NCI-H2227 (cell line): ENCODE results near the gene MANSC4.

Experiments
- DNase-seq: peaks from one replicate; lab custom pipeline; 2025; ENCODE audit not compliant: unreplicated experiment; lab: John Stamatoyannopoulos, UW

MANSC4 gene

GRCh38 chr12:27801630-27802029 lies 21.6 kb upstream of the MANSC4 start:
- no peak for DNase-seq

- DNase-seq = no peak
Measured at GRCh38 chr12:27800819-27801218, 20.8 kb upstream of the MANSC4 start.

- DNase-seq = no peak
Measured at GRCh38 chr12:27797301-27798025, 17.4 kb upstream of the MANSC4 start.

GRCh38 chr12:27796128-27796527 lies 16.1 kb upstream of the MANSC4 start:
- no peak for DNase-seq

DNA sequence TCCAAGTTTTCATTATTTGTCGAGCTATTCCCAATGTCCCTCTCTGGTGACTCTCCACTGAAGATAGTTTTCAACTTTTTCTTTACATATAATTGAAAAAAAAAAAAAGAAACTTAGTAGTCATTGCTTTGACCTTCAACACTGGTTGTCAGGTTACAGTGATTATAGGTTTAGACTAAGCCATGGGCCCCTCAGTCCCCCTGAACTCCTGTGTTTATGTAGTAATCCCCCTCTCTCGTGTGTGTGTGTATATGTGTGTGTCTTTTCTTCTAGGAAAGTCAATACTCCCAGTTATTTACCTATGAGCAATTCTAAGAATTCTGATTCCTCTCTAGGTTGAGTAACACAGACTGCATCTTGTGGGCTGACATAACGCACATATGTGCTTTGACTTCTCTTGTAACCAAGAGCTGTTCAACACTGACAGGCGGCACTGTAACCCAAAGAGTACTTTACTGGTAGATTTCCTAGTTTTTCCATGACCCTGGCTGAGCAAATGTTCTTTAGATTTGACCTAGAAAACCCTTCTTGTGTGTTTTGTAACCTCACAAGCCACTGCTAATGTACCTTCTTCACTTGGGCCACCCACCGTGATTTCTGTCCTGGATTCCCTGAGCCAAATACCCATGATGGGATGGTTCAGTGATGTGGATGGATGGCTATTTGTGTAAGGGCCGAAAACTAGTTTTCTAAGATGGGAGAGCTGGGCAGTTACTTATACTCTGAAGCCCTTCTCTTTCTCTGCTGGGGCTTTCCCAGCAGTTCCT lies 15.0 kb upstream of the MANSC4 start:
- no peak for DNase-seq

- DNase-seq = no peak
Measured at GRCh38 chr12:27790179-27790578, 10.1 kb upstream of the MANSC4 start.

- no peak for DNase-seq
Measured at GRCh38 chr12:27787559-27787958, 7.5 kb upstream of the MANSC4 start.

- no peak for DNase-seq
Measured at GRCh38 chr12:27785882-27786570, 6.0 kb upstream of the MANSC4 start.

- DNase-seq = no peak
Measured at GRCh38 chr12:27782481-27782880, 2.4 kb upstream of the MANSC4 start.

GRCh38 chr12:27781680-27782079 lies 1.6 kb upstream of the MANSC4 start:
- peak; percentile 3 for DNase-seq

DNA sequence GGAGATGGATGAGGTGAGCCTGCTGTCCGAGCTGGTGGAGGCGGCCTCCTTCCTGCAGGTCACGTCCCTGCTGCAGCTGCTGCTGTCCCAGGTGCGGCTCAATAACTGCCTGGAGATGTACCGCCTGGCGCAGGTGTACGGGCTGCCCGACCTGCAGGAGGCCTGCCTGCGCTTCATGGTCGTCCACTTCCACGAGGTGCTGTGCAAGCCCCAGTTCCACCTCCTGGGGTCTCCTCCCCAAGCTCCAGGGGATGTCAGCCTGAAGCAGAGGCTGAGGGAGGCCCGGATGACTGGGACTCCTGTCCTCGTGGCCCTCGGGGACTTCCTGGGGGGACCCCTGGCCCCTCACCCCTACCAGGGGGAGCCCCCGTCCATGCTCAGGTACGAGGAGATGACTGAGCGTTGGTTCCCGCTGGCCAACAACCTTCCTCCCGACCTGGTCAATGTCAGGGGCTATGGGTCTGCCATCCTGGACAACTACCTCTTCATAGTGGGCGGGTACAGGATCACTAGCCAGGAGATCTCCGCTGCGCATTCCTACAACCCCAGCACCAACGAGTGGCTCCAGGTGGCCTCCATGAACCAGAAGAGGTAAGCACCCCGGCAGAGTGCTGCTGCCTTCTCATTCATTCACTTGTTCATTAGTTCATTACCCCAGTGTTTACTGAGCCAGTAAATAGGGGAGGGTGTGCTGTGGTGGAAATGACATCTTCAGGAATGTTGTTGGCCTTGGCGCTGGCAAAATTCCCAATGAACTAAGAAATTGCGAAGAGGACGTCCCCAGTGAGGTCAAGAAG lies 774 bp upstream of the MANSC4 start:
- peak; percentile 48 for DNase-seq

DNA sequence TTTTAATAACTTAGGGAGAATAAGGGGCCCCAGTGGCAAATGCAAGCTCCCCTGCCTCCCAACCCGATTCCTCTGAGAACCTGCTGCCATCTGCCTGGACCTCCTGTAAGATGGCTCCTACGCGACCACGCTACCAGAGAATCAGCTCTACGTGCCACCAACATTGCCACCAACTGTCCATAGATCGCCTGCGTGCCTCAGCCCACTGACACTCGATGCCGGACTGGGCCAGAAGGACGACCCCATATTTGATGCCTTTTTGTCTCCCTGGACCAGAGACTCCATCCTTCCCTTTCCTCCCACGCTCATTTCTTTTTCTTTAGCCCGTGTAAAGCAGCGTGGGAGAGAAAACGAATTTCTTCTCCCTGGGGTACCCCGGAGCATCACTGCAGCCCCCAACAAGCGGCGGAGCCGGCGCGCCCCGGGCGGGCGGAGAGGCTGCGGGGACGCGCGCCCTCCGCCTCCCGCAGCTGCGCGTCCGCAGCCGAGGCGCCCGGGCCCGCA lies 568 bp downstream of the MANSC4 start:
- DNase-seq = peak; percentile 50

DNA sequence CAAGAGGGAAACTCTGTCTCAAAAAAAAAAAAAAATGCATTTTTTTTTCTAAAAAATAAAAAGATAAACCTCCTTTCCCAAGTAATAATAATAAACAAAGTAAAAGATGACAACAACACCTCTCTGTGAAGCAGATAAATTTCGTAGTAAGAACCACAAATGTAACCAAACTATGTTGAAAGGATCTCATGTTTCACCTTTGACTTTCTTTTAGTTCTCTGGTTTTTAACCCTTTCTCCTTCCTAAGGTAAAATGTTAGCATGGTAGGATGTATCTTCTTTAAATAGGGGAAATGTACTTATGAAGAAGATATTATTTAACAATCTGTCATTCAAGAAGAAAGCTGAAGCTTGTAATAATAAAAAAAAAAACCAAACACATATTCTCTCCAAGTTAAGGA lies 1.8 kb downstream of the MANSC4 start:
- DNase-seq = no peak

- DNase-seq = no peak
Measured at GRCh38 chr12:27777141-27777540, 2.9 kb downstream of the MANSC4 start.

GRCh38 chr12:27772328-27773049 lies 7.5 kb downstream of the MANSC4 start:
- no peak for DNase-seq

DNA sequence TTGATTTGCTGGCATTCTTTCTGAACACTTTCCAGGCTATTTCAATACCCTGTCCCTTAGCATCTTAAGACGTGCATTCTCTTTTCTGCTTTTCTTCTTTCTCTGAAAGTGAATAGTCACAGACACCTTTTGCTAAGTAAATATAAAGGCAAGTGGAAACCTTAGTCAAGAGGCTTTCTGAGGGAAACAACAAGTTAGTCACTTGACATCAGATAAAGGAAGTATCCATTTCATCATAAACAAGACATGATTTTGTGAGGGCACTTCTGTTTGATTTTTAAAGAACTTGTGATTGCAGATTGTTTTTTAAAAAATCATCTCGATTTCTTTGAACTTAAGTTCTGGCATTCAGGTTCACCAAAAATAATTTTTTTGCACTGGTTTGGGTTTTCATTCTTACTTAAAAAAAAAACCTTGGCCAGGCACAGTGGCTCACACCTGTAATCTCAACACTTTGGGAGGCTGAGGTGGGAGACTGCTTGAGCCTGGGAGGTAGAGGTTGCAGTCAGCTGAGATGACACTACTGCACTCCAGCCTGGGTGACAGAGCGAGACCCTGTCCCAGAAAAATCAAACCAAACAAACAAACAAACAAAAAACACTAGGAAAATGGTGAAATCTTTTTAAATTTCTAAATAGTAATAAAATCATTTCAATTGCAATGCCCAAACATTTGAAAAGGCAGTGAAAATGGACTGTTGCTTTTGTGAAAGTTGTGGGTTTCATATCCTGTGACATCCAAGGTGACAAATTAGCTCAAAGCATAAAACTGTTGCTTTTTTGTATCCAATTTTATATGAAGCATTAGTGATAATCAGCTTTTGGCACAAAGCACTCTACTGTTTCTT lies 8.3 kb downstream of the MANSC4 start:
- DNase-seq = no peak

DNA sequence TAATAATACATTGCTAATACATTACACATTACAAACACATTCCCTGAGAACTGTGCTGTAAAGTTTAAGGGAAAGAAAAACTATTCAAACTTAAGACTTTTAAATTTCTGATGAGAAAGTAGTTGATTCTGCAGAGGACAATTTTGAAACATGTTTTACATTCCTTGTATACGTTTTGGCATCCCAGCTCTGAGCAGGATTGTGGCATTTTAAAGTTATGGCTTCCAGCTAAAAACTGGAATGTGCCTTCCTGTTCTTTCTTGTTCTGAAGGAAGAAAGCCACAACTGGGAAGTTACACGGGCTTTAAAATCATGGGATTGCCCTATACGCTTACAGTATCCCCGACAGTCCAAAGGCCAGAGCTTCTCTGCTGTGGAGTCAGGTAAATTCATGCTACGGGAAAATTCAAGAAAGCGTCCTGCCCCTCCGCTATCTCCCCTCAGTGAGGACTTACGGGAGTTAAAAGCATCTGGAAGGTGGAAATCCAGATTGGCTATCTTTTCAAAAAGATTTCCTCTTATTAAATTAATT lies 10.8 kb downstream of the MANSC4 start:
- DNase-seq = no peak

- no peak for DNase-seq
Measured at GRCh38 chr12:27766587-27766986, 13.4 kb downstream of the MANSC4 start.

- DNase-seq = no peak
Measured at GRCh38 chr12:27762757-27763156, 17.3 kb downstream of the MANSC4 start.
